Stimulated activated CD8-positive, alpha-beta memory T cell treated with anti-CD3 and anti-CD28 coated beads, Interleukin-7, amount 100 ng/mL, for 48 hours (primary cell): ENCODE results near the gene PLD5.
"Not testable (repeated sequence)": the region's sequence is repeated elsewhere in the genome, so short reads cannot be mapped to it uniquely, and the experiment has no call there.

Experiments used
- DNase-seq, 2 donors: peaks; one replicate each; pipeline ENCODE4 v3.0.0-alpha.2; 2020; ENCODE audit warnings: low read depth in 1 of 2; ENCODE audit errors: extremely low read depth in 1 of 2

The PLD5 gene

DNA sequence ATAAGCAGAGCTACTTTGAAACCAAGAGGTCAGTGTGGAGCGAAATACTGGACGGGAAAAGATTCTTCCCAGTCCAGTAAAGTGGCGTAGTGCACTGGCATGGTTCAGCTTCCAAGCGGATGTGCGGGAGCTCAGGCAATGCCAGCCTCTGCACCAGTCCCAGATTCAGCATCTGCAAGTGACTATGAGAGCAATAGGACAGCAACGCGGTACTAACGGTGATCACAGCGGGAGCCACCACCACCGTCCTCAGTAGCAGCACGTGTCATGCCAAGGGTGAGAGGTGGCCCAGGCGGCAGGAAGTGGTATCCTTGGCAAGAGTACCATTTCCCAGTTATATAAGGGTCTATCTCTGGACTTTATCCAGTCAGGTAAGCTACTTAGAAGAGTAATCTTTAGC is 17.8 kb downstream of the PLD5 start:
- DNase-seq = no peak

DNA sequence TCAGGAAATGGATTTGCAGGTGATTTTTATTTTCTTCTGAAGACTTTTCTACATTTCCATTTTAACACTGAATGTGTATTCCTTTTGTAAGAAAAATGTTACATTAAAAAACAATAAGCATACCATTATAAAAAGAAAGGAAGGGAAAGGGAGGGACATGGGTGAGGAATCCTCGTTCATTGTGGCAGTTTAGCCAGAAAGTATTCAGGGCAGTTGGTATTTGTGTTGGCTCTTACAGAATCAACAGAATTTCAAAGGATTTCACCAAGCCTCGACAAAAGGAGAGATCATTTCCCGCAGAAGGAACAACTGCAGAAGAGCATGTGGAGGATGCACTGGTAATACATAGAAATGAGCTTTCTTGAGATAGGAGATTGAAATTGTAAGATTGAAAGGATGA is 35.0 kb downstream of the PLD5 start:
- no peak for DNase-seq

DNA sequence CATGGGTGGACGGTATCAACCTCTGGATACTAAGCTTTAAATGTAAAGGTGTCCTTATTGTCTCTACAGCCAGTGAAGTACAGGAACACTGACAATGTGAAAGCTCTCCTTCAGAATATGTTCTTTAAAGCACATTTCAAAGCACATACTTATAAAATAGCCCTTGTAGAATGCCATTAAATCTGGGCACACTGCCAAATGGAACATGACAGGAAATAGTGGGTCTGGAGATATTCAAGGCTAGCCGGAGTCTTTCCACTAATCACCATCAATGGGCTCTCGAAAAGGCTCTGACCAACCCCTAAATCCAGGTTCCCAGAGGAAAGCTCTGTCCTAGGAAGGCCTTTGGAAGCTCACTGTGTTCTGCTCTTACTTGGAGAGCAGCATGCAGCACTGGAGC is 46.6 kb downstream of the PLD5 start:
- DNase-seq = no peak

DNA sequence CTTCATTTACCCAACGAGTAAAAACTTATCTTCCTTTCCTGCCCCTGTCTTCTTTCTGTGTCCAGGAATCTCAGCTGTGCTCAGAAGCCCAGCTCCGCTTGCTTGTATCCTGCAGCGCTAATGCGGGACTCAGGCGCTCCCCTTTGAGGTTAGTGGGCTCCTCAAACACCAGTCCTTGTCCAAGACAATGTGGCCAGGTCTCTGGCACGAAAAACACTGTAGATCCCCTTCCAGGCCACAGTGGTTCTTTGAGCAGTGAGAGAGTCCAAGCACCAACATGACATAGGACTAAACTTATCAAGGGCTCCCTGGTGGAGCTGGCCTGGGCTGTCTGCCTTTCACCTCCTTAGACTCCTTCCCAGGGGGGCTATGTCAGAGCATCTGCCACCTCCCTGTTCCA is 53.7 kb downstream of the PLD5 start:
- DNase-seq = no peak

DNA sequence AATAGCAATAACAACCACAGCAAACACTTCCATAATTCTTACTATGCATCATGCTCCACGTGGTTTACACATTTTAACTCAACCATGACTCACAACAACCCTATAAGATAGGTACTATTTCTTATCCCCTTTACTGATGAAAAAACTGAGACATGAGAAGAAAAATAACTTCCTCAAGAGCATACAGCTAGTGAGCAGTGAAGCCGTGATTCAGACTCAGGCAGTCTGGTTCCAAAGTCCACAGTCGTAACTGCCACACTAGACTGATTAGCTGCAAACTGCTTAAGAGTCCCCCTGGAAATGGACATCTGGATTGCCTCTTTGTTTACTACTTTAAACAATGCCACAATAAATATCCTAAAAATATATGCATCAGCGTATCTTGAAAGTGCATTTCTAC is 55.7 kb downstream of the PLD5 start:
- DNase-seq = no peak

DNA sequence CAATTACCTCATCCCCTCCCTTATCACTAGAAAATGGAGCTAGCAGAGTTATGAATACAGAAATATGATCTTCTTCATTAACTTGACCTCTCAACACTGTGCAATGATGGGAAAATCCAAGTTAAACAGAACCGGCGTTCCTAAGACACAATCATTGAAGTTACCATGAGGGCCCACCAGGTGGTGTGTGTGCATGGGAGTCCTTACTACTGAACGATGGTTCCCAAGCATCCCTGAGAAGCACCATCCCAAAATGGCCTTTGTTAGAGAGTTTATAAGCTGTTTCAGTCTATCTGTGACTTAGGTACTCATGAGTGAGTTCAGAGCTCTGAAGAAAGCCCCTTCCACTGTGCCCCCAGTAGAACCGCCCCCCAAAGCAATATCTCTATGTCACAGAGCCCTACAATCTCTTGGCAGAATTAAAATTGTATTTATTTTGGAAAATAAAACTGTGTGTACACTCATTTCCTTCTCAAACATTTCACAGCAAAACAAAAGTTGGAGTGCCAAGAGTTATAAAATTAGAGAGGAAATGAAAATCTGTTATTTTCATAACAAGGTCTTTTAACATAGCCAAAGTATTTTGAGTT is 56.8 kb downstream of the PLD5 start:
- DNase-seq = no peak

DNA sequence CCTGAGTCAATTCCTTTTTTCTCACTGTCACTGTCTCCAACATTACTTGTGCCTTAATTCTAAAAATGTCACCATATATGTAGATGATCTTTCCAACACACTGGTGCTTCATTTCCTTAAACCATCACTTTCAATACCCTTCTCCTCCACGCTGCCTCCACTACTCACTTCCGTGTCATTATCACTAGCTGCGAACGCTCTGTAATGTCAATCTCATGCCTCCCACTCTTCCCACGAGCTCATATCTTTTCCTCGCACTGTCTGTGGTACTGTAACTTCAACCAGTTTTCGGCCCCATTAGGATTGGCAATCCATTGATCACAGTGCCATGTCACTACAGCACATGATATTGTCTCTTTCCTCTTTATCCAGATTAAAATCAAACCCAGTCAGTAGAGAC is 61.6 kb downstream of the PLD5 start:
- DNase-seq = no peak

DNA sequence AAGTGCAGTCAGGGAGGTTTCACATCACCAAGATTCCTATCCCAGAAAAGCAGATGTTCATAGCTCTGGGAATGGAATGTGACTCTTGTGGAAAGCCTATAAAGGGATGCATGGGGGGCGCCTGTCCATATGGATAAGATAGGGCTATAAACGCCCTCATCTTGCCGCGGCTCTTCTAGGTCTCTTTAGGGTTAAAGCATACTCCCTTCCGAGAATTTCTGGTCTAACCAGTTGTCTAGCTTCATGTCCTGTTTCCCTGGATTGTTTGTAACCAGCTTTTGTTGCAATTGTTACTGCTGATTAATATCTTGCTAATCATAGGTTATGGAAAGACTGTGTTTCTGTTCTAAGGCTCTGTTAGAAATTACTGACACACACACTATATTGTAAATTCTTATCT is 64.8 kb downstream of the PLD5 start:
- DNase-seq = not testable (repeated sequence)

DNA sequence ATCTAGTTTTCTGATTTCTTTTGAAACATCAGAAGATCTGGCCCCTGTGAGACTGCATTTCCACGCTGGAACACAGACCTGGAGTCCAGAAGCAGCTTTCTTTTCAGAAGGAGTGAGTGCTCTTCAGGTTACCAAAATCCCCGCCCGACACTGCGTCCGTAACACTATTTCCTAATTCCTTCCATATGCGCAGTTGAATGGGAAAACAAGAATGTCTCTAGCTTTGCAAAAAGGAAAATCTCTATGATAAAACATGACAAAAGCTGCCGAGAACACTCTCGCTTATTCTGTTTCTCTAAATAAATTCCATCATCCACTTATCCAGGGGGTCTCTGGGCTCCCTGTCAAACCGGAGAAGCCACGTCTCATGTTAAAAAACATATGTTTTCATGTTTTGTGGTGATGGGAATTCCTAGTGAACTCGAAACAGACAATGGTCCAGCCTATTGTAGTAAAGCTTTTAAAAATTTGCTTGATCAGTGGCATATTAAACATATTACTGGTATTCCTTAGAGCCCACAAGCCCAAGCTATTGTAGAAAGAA is 67.7 kb downstream of the PLD5 start:
- no peak for DNase-seq

DNA sequence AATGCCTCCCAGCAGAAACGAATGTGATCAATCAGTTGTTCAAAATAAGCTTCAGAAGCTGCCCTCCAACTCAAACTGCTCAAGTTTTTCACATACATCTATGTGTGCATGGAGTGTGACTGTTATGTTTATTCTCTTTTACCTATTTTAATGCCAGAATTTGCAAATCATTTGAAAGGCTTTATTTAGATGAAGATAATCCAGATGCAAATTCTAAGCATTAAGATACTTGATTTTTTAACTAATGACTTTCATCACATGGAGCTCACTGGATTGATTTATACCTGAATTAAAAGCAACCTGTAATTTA is 69.5 kb downstream of the PLD5 start:
- DNase-seq = no peak

DNA sequence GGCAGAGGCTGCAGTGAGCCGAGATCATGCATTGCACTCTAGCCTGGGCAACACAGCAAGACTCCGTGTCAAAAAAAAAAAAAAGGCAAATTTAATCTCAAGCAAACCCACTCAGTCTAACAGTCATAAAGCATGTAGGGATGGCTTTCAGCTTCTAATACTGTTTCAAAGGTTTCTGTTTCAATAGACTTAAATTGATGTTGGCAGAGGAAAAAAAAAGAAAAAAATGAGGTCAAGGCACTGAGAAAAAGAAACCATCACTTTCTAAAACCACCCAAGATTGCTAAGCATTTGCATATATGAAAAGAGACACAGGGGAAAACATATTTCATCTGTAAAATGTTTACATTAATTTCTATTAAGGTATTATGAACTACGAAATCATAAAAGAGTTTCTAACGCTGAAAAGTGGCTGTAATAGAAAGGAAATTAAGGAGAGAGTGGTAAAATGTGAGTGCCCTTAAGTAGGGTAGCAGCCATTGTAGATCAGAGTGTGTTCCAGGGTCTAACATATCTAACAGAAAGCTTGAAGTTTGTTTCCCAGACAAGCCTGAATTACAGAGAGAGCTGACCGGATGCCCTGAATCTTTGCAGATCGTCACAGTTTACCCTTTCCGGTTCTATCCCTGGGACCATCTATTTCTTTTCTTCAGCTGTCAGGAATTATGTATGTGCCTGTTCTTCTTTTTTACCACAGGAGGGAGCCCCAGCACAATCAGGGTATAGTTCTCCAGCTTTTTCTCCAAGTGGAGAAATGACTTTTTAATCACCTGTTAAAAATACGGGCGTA is 70.0 kb downstream of the PLD5 start:
- DNase-seq = no peak

DNA sequence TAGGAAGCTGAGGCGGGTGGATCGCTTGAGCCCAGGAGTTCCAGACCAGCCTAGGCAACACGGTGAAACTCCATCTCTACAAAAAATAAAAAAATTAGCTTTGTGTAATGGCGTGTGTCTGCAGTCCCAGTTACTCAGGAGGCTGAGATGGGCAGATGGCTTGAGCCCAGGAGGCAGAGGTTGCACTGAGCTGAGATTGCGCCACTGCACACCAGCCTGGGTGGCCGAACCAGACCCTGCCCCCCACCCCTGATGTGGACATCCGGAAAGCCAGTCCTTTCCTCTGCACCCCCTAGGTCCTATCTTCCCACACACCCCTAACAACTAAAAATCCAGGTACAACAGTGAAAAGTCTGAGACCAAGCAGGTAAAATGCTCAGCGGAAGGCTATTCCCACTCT is 71.9 kb downstream of the PLD5 start:
- no peak for DNase-seq

DNA sequence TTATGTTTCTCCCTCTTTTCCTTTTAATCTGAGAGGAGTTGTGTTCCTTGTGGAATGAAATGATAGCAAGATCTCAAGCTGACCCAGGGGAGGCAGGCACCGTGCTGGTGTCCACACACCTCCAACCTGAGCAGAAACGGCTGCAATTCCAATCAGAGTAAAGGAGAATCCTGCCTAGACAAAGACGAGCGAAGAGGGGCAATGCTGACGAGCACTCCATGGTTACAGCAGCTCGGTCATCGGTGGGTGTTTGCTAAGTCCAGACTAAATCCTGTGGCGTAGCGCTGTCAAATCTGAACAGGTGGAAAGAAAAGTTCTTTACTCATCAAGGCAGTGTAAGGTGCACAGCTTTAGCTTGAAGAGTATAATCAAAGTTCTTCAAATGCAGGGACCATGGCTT is 74.8 kb downstream of the PLD5 start:
- no peak for DNase-seq

DNA sequence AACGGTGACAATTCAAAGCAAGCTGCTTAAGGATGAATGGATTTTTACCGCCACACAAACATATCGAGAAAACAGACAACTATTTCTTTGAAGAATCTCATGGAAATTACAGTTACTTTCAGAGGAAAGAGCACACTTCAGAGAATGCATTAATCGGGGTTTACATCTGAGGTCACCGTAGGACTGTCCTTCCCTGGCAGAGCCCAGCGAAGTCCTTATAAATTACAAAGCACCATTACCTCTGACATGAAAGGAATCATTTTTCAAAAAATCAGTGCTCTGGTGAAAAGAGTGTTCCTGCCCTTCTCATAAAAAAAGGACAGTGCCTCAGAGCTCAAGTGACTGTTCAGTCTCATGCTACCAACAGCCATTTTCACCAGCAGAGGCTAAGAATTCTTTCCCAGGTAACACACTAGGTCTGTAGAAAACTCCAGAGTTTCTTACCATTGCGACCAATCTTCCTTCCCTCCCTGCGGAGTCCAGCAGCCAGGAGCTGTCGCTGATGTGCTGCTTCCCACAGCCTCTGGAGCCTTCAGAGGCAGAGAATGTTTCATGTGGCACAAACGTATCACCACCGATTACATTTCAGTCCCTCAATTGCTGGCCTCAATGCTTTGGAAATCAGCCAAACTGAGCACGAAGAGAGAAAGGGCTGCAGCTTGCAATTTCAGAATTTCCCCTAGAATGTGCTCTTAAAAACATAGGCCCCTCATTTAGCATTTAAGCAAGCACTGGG is 75.4 kb downstream of the PLD5 start:
- DNase-seq = no peak

DNA sequence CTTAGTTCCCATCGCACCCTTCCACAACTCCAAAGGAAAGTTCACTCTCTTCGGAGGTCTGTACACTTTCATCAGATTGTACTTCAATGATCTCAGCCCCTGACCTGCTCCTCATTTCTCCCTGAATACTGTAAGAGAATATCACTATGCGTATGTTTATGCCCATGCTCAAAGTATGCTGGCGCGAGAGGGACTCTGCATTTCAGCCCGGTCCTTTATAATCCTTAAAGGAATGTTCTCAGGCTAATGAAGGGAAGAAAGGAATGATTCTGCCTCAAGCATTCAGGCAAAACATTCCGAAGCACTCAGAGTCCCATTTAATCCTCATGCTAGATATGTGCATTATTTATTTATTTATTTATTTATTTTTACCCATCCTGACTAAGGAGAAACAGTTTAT is 76.8 kb downstream of the PLD5 start:
- no peak for DNase-seq

DNA sequence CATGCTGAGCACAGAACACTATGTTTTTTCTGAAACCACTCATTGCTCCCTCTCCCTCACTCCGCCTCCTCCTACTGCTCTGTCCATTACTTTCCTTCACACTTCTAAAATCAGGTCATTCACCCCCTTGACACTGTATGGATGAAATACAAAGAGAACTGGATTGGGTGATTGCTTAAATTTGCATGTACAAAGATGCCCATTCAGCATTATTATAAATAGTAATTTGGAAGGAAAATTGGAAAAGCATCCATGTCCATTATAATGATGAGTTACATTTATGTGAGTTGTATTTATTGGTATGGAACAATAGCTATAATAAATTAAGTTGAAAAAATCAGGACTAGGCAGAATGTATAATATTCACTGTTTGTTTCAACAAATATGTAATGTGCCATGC is 83.7 kb downstream of the PLD5 start:
- no peak for DNase-seq

DNA sequence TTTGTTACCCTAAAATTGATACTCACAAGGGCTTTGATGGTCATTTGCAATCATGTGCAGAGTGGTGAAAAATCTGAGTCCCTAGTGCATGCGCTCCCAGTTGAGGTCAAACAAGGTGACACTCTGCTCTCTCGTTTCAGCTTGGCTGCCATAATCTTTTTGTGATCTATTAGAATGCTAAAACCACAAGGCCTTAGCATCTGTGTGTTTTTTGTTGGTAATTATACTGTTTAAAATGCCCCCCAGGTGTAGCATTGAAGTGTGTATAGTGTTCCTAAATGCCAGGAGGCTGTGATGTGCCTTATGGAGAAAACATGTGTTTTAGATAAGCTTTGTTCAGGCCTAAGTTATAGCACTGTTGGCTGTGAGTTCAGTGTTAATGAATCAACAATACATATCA is 89.3 kb downstream of the PLD5 start:
- no peak for DNase-seq

DNA sequence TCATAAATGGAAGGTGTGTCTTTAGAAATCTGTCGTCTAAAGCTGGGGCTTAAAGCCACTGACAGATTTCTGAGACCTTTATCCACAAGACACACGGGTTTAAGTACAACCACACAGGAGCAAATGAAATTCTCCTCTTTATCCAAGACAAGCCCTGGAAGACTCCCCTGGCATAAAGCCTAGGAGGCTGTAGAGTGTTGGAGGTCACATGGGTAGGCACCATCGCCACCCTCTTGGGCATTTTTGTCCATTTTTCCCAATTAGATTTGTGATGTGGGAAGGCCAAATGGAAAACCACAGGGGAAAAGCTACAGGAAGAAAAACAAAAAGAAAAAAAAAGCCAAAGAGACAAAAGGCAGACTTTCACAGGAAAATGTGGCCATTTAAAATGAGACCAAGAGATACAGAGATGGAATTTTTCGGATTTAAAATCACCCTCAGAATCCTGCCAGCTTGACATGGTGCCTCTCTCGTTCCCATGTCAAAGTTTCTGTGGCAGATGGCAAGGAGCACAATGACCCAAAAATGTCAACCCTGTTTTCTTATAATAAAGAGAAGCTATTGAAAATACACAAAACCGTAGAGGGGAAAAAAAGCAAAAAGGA is 91.9 kb downstream of the PLD5 start:
- no peak for DNase-seq

DNA sequence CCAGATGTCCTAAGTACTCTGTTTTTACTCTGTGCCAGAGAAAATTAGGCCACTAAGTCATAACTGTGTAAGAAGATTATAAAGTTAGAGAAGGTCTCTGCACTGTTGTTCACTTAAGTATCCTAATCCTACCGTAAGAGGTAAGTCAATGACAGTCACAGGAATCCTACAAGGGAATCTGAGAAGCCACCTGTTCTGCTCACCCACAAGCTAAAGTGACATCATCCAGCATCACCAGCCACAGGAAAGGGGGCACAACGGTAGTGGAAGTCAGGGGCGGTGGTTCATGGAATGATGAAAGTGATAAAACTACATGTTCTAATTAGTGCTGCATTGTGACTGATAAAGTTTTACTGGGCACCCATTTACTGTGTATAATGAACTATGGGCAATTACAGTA is 92.7 kb downstream of the PLD5 start:
- no peak for DNase-seq

DNA sequence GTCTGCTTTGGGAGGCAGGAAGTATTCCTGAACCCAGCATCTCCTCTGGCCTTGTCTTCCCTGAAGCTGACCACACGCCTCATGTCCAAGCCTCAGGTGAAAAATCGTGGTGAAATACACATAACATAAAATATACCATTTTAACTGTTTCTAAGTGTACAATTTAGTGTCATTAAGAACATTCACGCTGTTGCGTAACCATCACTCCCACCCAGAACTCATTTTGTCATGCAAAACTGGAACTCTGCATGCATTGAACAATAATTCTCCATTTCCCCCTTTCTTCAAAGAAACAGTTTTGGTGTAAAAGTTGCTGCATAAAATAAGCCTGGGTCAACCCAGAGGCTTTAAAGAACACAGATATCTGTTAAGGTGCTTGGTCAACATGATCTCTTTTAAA is 93.5 kb downstream of the PLD5 start:
- no peak for DNase-seq

DNA sequence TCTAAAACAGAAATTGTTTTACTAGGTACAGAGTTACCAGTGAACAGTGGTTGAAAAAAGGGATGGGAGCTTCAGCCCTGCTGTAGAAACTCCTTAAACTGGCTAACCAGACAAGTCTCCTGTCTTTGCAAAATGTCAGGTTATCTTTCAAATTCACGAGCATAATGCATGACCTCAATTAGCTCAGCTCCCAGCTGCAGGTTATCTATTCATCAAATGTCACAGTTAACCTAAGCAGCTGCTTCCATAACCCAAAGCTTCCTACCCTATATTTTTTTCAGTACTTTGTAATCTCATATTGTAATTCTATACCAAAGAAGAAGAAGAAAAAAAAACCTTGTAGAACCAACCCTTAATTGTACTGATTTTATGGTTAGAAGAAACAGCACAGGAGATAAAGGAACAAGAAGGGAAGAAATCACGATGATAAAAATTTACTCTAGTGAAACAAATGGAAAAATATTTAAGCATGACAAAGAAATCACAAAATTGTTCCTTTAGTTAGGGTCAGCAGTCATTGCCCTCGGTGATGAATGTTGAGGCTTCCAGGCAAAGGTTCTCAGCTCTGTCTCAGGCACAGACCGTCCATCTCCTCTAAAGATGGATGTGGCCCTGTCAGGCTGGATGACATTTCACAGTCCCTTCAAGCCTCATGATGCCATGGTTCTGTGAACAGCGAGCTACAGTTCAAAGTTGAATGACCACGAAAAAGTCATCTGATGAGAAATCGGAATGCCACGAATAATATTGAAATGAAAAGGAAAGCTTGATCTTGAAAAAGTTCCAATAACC is 95.9 kb downstream of the PLD5 start:
- no peak for DNase-seq
